Lower leg skin (tissue), 3 donors: Measurements from ENCODE around the gene ADISSP.

Experiments used
- POLR2A ChIP-seq, 2 donors: fragments of 450-650 bp; IDR thresholded peaks; one replicate each; pipeline ENCODE4 v1.6.1; 2016 to 2017; ENCODE audit warnings: antibody characterized with exemption in 2 of 2, mild to moderate bottlenecking in 1 of 2, moderate library complexity in 1 of 2
- TF ChIP-seq, protein P1 (sequence below), 3 donors: fragments of 450-650 bp; IDR thresholded peaks; one replicate each; pipeline ENCODE4 v1.5.1; 2016; ENCODE audit warnings: antibody characterized with exemption in 3 of 3, mild to moderate bottlenecking in 3 of 3, moderate library complexity in 2 of 3

DNA sequence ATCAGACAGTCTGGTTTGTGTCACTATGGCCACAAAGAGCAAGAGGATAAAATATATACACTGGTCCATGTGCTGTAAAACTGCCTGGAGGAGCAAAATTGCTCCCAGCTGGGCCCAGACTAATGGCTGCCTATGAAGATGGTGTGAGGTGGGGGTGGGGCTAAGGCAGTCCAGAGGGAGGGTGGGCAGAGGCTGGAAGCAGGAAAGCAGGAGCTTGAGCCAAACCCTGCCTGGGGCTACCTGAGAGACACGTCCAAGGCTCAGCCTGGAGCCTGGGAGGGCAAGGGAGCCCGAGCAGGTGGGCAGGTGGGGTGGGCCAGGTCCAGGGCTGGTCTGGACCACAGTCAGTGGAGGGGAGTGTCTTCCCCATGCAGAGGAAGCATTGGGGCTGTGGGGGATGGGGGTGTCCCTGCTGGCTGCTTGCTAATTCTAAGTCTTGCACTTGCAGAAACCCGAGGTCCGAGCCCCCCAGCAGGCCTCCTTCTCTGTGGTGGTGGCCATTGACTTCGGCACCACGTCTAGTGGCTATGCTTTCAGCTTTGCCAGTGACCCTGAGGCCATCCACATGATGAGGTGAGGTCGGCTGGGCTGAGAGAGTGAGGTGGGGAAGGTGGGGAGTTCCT lies 25.6 kb downstream of the ADISSP start:
- no peak for TF ChIP-seq POLR2A (IDR thresholded peaks at IDR 0.05)
- TF ChIP-seq, protein P1, sequence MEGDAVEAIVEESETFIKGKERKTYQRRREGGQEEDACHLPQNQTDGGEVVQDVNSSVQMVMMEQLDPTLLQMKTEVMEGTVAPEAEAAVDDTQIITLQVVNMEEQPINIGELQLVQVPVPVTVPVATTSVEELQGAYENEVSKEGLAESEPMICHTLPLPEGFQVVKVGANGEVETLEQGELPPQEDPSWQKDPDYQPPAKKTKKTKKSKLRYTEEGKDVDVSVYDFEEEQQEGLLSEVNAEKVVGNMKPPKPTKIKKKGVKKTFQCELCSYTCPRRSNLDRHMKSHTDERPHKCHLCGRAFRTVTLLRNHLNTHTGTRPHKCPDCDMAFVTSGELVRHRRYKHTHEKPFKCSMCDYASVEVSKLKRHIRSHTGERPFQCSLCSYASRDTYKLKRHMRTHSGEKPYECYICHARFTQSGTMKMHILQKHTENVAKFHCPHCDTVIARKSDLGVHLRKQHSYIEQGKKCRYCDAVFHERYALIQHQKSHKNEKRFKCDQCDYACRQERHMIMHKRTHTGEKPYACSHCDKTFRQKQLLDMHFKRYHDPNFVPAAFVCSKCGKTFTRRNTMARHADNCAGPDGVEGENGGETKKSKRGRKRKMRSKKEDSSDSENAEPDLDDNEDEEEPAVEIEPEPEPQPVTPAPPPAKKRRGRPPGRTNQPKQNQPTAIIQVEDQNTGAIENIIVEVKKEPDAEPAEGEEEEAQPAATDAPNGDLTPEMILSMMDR (IDR thresholded peaks at IDR 0.05), result no peak
